HepG2 (cell line): Measurements from ENCODE around the gene RXFP1.

ENCODE experiments used
- ASH2L ChIP-seq: fragments of 300-600, 200-600 bp; sonication (generic); IDR thresholded peaks from 2 replicates; pipeline ENCODE4 v1.7.0; 2017; ENCODE audit warnings: low read depth, mild to moderate bottlenecking, moderate library complexity, mixed read lengths, low read length; ENCODE audit not compliant: insufficient read length
- CHD4 ChIP-seq: fragments of 200-600 bp; sonication (generic); IDR thresholded peaks from 2 replicates; pipeline ENCODE4 v1.7.0; 2017; ENCODE audit warnings: mild to moderate bottlenecking, low read length, borderline replicate concordance
- EHMT2 ChIP-seq: fragments of 200-600 bp; sonication (generic); IDR thresholded peaks from 2 replicates; pipeline ENCODE4 v1.7.0; 2017; ENCODE audit warnings: antibody characterized with exemption, low read depth, low read length, borderline replicate concordance
- ESRRA ChIP-seq: sonication (generic); formaldehyde crosslinking; IDR thresholded peaks from 2 replicates; pipeline ENCODE4 v1.5.1; 2020; ENCODE audit warnings: mild to moderate bottlenecking, low read depth, missing genetic modification reagents
- MBD4 ChIP-seq: IDR thresholded peaks from 2 replicates; pipeline ENCODE4 v1.6.1; 2012; ENCODE audit warnings: low read length, inconsistent platforms, borderline replicate concordance
- MLX ChIP-seq: IDR thresholded peaks from 2 replicates; pipeline ENCODE4 v1.6.1; 2016
- PITX1 ChIP-seq: sonication (generic); formaldehyde crosslinking; IDR thresholded peaks from 2 replicates; pipeline ENCODE4 v1.5.1; 2020; ENCODE audit warnings: mild to moderate bottlenecking, missing genetic modification reagents
- RBFOX2 ChIP-seq: fragments of 200-400 bp; formaldehyde crosslinking; IDR thresholded peaks from 2 replicates; pipeline ENCODE4 v1.6.1; 2017; ENCODE audit warnings: low read depth, mild to moderate bottlenecking, low read length
- RNF219 ChIP-seq: sonication (generic); formaldehyde crosslinking; IDR thresholded peaks from 2 replicates; pipeline ENCODE4 v1.5.0; 2020; ENCODE audit warnings: mild to moderate bottlenecking, missing genetic modification reagents
- SUZ12 ChIP-seq: fragments of 150-350 bp; IDR thresholded peaks from 2 replicates; pipeline ENCODE4 v1.6.1; 2014; ENCODE audit warnings: low read depth, low read length
- ZNF768 ChIP-seq: sonication (generic); formaldehyde crosslinking; IDR thresholded peaks from 2 replicates; pipeline ENCODE4 v1.4.0; 2020; ENCODE audit warnings: missing genetic modification reagents
- ZSCAN31 ChIP-seq: sonication (generic); formaldehyde crosslinking; IDR thresholded peaks from 2 replicates; pipeline ENCODE4 v1.5.0; 2020; ENCODE audit warnings: low read depth, mild to moderate bottlenecking, missing genetic modification reagents
- TF ChIP-seq, protein P1 (sequence below): sonication (generic); formaldehyde crosslinking; IDR thresholded peaks from 2 replicates; pipeline ENCODE4 v1.5.0; 2020; ENCODE audit warnings: mild to moderate bottlenecking, missing genetic modification reagents, moderate library complexity
- TF ChIP-seq, protein P2 (sequence below): sonication (generic); formaldehyde crosslinking; IDR thresholded peaks from 2 replicates; pipeline ENCODE4 v1.4.0; 2020; ENCODE audit warnings: missing genetic modification reagents, borderline replicate concordance

GRCh38 chr4:158613046-158613445, 91.4 kb downstream of the RXFP1 start:
- TF ChIP-seq SUZ12 (no peak), CHD4 (no peak), MLX (no peak), ZSCAN31 (no peak), RNF219 (CRISPR knock-in tag) (no peak), PITX1 (no peak), MBD4 (no peak), ASH2L (no peak), ESRRA (no peak), ZNF768 (CRISPR knock-in tag) (no peak), RBFOX2 (no peak), EHMT2 (no peak)
- TF ChIP-seq, protein P1, sequence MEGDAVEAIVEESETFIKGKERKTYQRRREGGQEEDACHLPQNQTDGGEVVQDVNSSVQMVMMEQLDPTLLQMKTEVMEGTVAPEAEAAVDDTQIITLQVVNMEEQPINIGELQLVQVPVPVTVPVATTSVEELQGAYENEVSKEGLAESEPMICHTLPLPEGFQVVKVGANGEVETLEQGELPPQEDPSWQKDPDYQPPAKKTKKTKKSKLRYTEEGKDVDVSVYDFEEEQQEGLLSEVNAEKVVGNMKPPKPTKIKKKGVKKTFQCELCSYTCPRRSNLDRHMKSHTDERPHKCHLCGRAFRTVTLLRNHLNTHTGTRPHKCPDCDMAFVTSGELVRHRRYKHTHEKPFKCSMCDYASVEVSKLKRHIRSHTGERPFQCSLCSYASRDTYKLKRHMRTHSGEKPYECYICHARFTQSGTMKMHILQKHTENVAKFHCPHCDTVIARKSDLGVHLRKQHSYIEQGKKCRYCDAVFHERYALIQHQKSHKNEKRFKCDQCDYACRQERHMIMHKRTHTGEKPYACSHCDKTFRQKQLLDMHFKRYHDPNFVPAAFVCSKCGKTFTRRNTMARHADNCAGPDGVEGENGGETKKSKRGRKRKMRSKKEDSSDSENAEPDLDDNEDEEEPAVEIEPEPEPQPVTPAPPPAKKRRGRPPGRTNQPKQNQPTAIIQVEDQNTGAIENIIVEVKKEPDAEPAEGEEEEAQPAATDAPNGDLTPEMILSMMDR (CRISPR knock-in tag), result no peak
- TF ChIP-seq, protein P2, sequence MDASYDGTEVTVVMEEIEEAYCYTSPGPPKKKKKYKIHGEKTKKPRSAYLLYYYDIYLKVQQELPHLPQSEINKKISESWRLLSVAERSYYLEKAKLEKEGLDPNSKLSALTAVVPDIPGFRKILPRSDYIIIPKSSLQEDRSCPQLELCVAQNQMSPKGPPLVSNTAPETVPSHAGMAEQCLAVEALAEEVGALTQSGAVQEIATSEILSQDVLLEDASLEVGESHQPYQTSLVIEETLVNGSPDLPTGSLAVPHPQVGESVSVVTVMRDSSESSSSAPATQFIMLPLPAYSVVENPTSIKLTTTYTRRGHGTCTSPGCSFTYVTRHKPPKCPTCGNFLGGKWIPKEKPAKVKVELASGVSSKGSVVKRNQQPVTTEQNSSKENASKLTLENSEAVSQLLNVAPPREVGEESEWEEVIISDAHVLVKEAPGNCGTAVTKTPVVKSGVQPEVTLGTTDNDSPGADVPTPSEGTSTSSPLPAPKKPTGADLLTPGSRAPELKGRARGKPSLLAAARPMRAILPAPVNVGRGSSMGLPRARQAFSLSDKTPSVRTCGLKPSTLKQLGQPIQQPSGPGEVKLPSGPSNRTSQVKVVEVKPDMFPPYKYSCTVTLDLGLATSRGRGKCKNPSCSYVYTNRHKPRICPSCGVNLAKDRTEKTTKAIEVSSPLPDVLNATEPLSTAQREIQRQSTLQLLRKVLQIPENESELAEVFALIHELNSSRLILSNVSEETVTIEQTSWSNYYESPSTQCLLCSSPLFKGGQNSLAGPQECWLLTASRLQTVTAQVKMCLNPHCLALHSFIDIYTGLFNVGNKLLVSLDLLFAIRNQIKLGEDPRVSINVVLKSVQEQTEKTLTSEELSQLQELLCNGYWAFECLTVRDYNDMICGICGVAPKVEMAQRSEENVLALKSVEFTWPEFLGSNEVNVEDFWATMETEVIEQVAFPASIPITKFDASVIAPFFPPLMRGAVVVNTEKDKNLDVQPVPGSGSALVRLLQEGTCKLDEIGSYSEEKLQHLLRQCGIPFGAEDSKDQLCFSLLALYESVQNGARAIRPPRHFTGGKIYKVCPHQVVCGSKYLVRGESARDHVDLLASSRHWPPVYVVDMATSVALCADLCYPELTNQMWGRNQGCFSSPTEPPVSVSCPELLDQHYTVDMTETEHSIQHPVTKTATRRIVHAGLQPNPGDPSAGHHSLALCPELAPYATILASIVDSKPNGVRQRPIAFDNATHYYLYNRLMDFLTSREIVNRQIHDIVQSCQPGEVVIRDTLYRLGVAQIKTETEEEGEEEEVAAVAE (CRISPR knock-in tag), result no peak
